Hematopoietic multipotent progenitor cell (in vitro differentiated cells): ENCODE results near the gene FOXA3. TPM values are rescaled to one million over a fixed set of nuclear protein-coding genes. Genes with fewer than 3 reads are reported as not detected.

Experiments
- DNase-seq, 3 donors: peaks; one replicate each; pipeline ENCODE4 v3.0.0-alpha.2; 2011 to 2015; ENCODE audit warnings: low read depth in 2 of 3, low spot score in 2 of 3
- total RNA-seq: library from RNA; depleted of rRNA; stranded (reverse); fragments of >200 nt; gene quantifications from one replicate; pipeline ENCODE4 v1.2.3, GENCODE V29; 2012

Gene FOXA3
- total RNA-seq, 1 donor, result 1.6 TPM

- DNase-seq, result no peak
Measured at GRCh38 chr19:45913874-45914830, 50.0 kb downstream of the FOXA3 start, which contains the start of gene NANOS2. Gene NANOS2, minus strand, starts transcription at chr19:45914778. Its CDS starts 85 bp downstream, at chr19:45914693.

GRCh38 chr19:45917421-45918091, 53.4 kb downstream of the FOXA3 start:
- no peak for DNase-seq

DNA sequence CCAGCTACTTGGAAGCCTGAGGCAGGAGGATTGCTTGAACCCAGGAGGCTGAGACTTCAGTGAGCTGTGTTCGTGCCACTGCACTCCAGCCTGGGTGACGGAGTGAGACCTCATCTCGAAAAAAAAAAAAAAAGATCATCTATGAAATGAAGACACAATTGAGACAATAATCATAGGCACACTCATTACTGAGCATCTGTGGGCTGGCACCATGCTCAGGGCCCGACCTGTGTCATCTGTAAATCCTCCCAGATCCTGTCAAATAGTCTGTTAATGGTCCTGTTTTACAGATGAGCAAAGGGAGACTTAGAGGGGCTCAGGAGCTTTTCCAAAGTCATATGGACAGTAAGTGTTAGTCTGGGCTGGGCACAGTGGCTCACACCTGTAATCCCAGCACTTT, 54.6 kb downstream of the FOXA3 start:
- no peak for DNase-seq

GRCh38 chr19:45919678-45920077, 55.6 kb downstream of the FOXA3 start:
- no peak for DNase-seq

DNA sequence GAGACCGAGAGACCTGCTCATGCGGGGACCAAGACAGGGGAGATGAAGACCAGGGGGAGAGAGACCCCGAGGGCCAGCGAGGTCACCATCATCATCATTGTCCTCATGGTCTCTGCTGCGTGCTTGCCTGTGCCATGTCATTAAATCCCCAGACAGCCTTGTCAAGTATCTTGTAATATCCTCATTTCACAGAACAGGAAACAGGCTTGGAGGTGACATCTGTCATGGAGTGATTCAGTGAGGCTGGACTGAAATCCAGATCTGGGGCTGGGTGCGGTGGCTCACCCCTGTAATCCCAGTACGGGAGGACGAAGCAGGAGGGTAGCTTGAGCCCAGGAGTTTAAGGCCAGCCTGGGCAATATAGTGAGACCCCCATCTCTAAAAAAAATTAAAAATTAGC, 56.3 kb downstream of the FOXA3 start:
- peak in 1 of 3 donors; percentile 21 for DNase-seq

DNA sequence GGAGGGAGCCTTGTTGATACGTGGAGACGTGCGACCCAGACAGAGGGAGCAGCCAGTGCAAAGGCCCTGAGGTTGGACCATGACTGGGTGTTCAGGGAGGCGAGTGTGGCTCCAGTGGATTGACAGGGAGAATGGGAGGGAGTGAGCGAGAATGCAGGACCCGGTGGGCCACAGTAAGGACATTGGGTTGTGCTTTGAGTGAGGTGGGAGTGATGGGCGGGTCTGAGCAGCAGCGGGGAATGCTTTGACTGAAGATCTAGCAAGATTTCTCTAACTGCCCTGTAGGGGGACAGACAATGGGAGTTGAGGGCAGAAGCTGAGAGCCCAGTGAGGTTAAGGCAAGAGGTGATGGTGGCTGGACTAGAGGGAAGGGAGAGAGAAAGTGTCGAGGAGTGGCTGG, 58.2 kb downstream of the FOXA3 start:
- DNase-seq, result no peak

Other genes with a start within 250 kb of the FOXA3 start
- 34.2 TPM for gene EML2, start 224.9 kb upstream of the FOXA3 start, total RNA-seq
- gene GIPR, start 196.1 kb upstream of the FOXA3 start, total RNA-seq, result under 0.01 TPM
- 215 TPM for gene SNRPD2, start 172.4 kb upstream of the FOXA3 start, total RNA-seq
- 17.8 TPM for gene QPCTL, start 171.7 kb upstream of the FOXA3 start, total RNA-seq
- gene FBXO46, start 133.4 kb upstream of the FOXA3 start, total RNA-seq, result 19.1 TPM
- gene MEIOSIN, start 130.9 kb upstream of the FOXA3 start, total RNA-seq, result not detected
- gene SIX5, start 95.1 kb upstream of the FOXA3 start, total RNA-seq, result 1.6 TPM
- gene DMPK, start 81.8 kb upstream of the FOXA3 start, total RNA-seq, result 1.1 TPM
- 8.3 TPM for gene DMWD, start 71.5 kb upstream of the FOXA3 start, total RNA-seq
- gene RSPH6A, start 49.0 kb upstream of the FOXA3 start, total RNA-seq, result 0.27 TPM
- 69.5 TPM for gene SYMPK, start 1.2 kb upstream of the FOXA3 start, total RNA-seq
- 37.7 TPM for gene IRF2BP1, start 21.8 kb downstream of the FOXA3 start, total RNA-seq
- 3.2 TPM for gene MYPOP, start 38.3 kb downstream of the FOXA3 start, total RNA-seq
- not detected for gene NANOS2, start 50.5 kb downstream of the FOXA3 start, total RNA-seq
- not detected for gene NOVA2, start 109.5 kb downstream of the FOXA3 start, total RNA-seq
- gene CCDC61, start 131.1 kb downstream of the FOXA3 start, total RNA-seq, result 14.3 TPM
- 1.3 TPM for gene PGLYRP1, start 158.7 kb downstream of the FOXA3 start, total RNA-seq
- under 0.01 TPM for gene IGFL4, start 176.7 kb downstream of the FOXA3 start, total RNA-seq